Activated T-cell treated with anti-CD3 and anti-CD28 coated beads, Interleukin-2, amount 50 U/mL, for 24 hours (primary cell): Measurements from ENCODE around the gene AGAP1.

Experiments
- DNase-seq: peaks from one replicate; pipeline ENCODE4 v3.0.0-alpha.2; 2020
- H3K27ac Mint-ChIP-seq: 2 replicates; pipeline ENCODE4 v1.8.0; 2020; ENCODE audit warnings: mild to moderate bottlenecking, mixed read lengths
- H3K27me3 Mint-ChIP-seq: 2 replicates; pipeline ENCODE4 v1.8.0; 2020; ENCODE audit warnings: mixed read lengths
- H3K36me3 Mint-ChIP-seq: 2 replicates; pipeline ENCODE4 v1.8.0; 2020; ENCODE audit warnings: low read depth, mixed read lengths
- H3K4me1 Mint-ChIP-seq: 2 replicates; pipeline ENCODE4 v1.8.0; 2020; ENCODE audit warnings: low read depth, mixed read lengths
- H3K4me3 Mint-ChIP-seq: 2 replicates; pipeline ENCODE4 v1.8.0; 2020; ENCODE audit warnings: mild to moderate bottlenecking, moderate library complexity, mixed read lengths
- H3K9me3 Mint-ChIP-seq: 2 replicates; pipeline ENCODE4 v1.8.0; 2020; ENCODE audit warnings: mixed read lengths

AGAP1 gene

DNA sequence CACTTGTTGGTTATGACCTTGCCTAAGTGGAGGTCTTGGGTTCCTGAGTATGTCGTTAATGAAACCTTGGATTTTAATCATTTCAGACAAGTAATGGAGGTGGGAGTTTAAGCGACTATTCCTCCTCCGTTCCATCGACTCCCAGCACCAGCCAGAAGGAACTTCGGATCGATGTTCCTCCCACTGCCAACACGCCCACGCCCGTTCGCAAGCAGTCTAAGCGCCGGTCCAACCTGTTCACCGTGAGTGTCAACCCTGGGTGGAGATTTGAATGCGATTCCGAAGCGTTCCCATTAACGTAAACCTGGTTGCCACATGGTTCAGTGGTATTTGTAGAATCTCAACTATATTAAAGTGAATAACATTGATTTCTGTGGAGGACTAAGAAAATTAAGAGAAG, 305.4 kb downstream of the AGAP1 start:
- no peaks in the 10 kb centered on the region for H3K36me3 Mint-ChIP-seq
- no peaks in the 10 kb centered on the region for H3K4me1 Mint-ChIP-seq
- no peaks in the 10 kb centered on the region for H3K9me3 Mint-ChIP-seq
- H3K4me3 Mint-ChIP-seq: no peak overlapping the region
- H3K27ac Mint-ChIP-seq: no peak overlapping the region
- DNase-seq: no peak
- peaks cover 22% of the 10 kb centered on the region for H3K27me3 Mint-ChIP-seq

DNA sequence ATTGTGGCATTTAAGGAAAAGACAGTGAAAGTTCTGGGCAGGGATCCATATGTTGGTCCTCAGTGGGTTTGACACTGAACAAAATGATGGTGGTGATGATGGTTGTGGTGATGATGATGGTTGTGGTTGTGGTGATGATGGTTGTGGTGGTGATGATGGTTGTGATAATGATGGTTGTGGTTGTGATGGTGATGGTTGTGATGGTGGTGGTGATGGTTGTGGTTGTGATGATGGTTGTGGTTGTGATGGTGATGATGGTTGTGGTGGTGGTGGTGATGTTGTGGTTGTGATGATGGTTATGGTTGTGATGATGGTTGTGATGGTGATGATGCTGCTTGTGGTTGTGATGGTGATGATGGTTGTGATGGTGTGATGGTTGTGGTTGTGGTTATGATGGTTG, 308.7 kb downstream of the AGAP1 start:
- H3K4me1 Mint-ChIP-seq: no peaks in the 10 kb centered on the region
- DNase-seq: no peak
- H3K27me3 Mint-ChIP-seq: peaks cover 17% of the 10 kb centered on the region
- H3K27ac Mint-ChIP-seq: no peak overlapping the region
- no peaks in the 10 kb centered on the region for H3K9me3 Mint-ChIP-seq
- H3K4me3 Mint-ChIP-seq: no peak overlapping the region
- no peaks in the 10 kb centered on the region for H3K36me3 Mint-ChIP-seq

DNA sequence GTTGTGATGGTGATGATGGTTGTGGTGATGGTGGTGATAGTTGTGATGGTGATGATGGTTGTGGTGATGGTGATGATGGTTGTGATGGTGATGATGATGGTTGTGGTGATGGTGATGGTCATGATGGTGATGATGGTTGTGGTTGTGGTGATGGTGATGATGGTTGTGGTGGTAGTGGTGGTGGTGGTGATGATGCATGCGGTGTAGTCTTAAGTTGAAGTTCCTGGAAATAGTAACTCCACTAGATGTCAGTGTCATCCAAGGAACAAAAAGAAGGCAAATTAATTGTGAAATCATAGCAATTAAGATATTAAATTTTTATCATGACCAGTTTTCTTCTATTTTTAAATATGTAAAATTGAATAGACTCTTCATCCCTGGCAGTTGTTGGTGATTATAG, 309.2 kb downstream of the AGAP1 start:
- Mint-ChIP-seq H3K4me1 (no peaks in the 10 kb centered on the region), H3K27me3 (peaks cover 16% of the 10 kb centered on the region), H3K27ac (no peak overlapping the region), H3K9me3 (no peaks in the 10 kb centered on the region), H3K4me3 (no peak overlapping the region), H3K36me3 (no peaks in the 10 kb centered on the region)
- DNase-seq: no peak

- Mint-ChIP-seq H3K4me1 (no peaks in the 10 kb centered on the region), H3K27ac (no peak overlapping the region), H3K4me3 (no peak overlapping the region), H3K9me3 (no peaks in the 10 kb centered on the region), H3K36me3 (no peaks in the 10 kb centered on the region), H3K27me3 (peaks cover 11% of the 10 kb centered on the region)
- DNase-seq: no peak
These were observed 310.8 kb downstream of the AGAP1 start for GRCh38 chr2:235804676-235805075.

DNA sequence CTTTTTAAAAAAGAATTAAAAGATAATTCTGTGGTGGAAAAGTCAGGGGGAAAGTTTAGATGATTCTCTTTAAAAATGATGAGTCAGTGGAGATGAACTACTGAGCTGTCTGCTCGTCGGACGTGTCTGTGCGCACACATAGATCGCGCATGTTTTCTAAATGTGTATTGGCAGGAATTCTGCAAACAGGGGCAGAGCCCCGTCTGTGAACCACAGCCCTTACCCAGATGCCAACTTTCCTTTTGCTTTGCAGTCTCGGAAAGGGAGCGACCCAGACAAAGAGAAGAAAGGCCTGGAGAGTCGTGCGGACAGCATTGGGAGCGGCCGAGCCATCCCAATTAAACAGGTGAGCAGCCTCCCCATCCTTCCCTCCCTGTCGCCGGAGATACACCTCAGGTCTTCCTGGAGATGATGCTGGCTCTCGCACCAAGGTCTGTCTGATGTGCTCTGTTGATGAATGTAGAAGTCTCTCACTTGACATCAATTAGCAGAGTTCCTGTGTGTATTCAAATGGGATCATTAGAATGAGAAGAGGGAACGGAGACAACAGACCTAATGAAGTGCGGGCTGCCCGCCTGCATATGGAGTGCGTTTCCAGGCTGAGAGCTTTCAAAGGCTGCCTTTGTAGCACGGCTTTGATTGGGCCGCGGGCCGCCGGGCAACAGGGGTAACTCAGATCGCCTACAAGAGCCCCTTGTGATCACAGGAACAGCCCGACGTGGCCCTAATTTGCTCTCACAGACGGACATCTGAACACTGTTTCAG, 313.3 kb downstream of the AGAP1 start:
- no peaks in the 10 kb centered on the region for H3K9me3 Mint-ChIP-seq
- H3K4me3 Mint-ChIP-seq: no peak overlapping the region
- no peak for DNase-seq
- H3K36me3 Mint-ChIP-seq: no peaks in the 10 kb centered on the region
- H3K4me1 Mint-ChIP-seq: no peaks in the 10 kb centered on the region
- H3K27ac Mint-ChIP-seq: no peak overlapping the region
- H3K27me3 Mint-ChIP-seq: peaks cover 7% of the 10 kb centered on the region

DNA sequence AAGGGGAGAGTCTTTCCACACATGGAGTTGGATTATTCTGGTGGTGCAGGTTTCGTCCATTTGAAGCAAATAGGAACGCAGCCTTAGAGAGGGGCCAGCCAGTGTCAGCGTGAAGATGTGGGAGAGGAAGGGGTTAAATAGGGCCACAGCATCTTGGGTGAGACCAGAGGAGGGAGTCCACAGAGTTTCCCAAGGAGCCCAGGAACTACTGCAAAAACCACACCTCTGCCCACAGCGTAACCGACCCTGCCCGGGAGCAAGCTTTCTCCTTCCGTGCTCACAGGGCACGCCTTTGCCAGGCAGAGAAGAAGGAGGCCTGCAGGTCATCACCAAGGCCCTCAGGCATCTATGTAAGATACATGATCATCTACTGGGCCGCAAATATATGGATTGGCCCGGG, 314.5 kb downstream of the AGAP1 start:
- DNase-seq: no peak
- Mint-ChIP-seq H3K27me3 (peaks cover 7% of the 10 kb centered on the region), H3K27ac (no peak overlapping the region), H3K4me3 (no peak overlapping the region), H3K4me1 (no peaks in the 10 kb centered on the region), H3K36me3 (no peaks in the 10 kb centered on the region), H3K9me3 (no peaks in the 10 kb centered on the region)

DNA sequence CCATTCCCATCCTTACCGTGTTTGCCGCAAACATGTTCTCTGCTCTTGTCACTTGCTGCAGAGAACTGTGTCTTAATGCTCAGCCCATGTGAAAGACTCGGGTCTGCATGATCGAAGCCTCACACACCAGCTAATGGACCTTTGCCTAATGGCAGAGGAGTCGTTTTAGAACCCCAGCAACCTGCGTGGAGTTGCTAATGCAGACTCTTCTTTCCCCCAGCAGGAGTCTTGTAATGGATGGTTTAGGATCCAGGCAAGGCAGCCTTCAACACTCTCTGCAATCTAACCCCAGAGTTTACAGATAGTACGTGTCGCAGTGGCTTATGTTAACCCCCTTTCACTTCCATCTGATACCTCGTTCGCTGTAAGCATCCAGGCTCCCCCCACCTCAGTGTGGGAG, 316.4 kb downstream of the AGAP1 start:
- Mint-ChIP-seq H3K27ac (no peak overlapping the region), H3K9me3 (no peaks in the 10 kb centered on the region), H3K4me1 (no peaks in the 10 kb centered on the region), H3K36me3 (no peaks in the 10 kb centered on the region), H3K27me3 (no peaks in the 10 kb centered on the region), H3K4me3 (no peak overlapping the region)
- no peak for DNase-seq

DNA sequence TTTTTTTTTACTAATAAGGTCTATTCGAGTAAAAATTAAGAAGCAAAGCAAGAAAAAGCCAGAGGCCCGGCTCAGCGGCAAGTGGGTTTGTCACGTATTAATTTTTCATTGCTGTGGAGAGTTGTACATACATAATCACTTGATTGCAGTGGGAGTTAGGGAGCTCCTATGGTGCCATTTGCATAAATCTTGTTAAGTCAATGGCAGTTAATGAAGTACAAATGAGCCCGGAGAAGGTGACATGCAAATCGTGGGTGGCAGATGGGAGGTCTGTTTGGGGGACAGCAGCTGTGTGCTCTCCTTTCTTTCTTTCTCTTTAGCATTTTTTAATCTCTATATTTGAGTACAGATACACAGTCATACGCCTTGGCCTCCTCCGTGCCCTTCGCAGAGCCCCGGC, 317.0 kb downstream of the AGAP1 start:
- no peaks in the 10 kb centered on the region for H3K9me3 Mint-ChIP-seq
- H3K27me3 Mint-ChIP-seq: no peaks in the 10 kb centered on the region
- no peak for DNase-seq
- H3K27ac Mint-ChIP-seq: no peak overlapping the region
- no peaks in the 10 kb centered on the region for H3K36me3 Mint-ChIP-seq
- H3K4me3 Mint-ChIP-seq: no peak overlapping the region
- no peaks in the 10 kb centered on the region for H3K4me1 Mint-ChIP-seq

- H3K36me3 Mint-ChIP-seq: no peaks in the 10 kb centered on the region
- no peak overlapping the region for H3K27ac Mint-ChIP-seq
- no peak for DNase-seq
- no peaks in the 10 kb centered on the region for H3K4me1 Mint-ChIP-seq
- no peak overlapping the region for H3K4me3 Mint-ChIP-seq
- no peaks in the 10 kb centered on the region for H3K9me3 Mint-ChIP-seq
- H3K27me3 Mint-ChIP-seq: no peaks in the 10 kb centered on the region
These were observed 317.8 kb downstream of the AGAP1 start for GRCh38 chr2:235811446-235812184.

DNA sequence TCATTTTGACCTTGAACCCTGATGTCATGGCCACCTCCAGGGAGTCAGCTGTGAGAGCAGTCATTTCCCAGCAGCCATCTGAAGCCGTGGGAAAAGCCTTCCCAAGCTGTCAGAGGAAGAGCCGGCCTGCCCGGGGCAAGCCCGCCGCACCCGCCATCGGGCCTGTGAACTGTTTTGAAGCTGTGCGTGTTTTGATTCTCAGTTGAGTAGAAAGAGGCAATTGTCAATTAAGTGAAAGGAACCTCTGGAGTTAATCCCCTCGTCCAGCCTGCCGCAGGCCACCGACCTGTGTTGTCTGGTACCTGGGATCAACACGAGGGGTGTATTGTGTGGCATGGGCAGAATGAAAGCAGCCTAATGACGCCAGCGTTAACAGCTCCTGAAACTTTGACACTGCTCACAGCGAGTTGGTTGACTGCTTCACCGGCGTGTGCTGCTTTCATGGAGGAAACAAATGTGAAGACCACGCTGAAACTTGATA, 318.4 kb downstream of the AGAP1 start:
- Mint-ChIP-seq H3K27ac (no peak overlapping the region), H3K27me3 (no peaks in the 10 kb centered on the region), H3K36me3 (no peaks in the 10 kb centered on the region), H3K4me1 (no peaks in the 10 kb centered on the region), H3K4me3 (no peak overlapping the region), H3K9me3 (no peaks in the 10 kb centered on the region)
- DNase-seq: no peak

DNA sequence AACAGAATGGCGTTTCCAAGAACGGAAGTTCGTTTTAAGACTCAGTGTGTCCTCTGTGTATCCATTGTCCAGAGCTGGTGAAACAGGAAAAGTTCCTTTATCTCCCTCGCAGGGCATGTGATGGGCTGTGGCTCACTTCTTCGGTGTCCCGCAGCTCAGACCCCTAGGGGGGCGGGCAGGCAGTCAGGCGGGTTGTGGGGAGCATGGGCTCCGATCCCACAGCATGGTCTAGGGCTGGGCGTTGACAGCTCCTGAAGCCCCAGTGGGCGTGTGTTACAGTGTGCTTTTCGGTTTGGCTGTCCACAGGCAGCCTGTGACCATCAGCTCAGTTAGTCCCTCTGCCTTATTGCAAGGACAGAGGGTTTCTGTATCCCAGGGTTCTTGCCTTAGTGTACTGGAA, 319.6 kb downstream of the AGAP1 start:
- Mint-ChIP-seq H3K27ac (no peak overlapping the region), H3K4me3 (no peak overlapping the region), H3K27me3 (no peaks in the 10 kb centered on the region), H3K36me3 (no peaks in the 10 kb centered on the region), H3K9me3 (no peaks in the 10 kb centered on the region), H3K4me1 (no peaks in the 10 kb centered on the region)
- no peak for DNase-seq

DNA sequence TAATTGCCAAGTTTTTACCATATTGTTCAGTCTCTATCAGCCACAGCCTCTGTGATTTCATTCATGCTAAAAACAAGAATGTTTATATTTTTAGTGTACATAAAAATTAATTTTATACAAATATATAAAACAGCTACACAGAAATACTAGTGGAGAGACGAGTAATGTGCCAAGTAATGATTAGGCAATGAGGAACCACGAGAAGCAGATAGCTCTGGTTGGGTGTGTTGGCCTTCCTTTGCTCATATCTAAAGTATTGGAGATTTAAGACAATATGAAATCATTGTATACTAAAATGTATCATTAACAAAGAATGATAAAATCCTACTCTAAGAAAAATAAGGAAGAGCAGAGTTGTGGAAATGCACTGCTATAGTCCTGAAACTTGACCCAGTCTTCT, 326.7 kb downstream of the AGAP1 start:
- DNase-seq: no peak
- Mint-ChIP-seq H3K27ac (no peak overlapping the region), H3K4me1 (no peaks in the 10 kb centered on the region), H3K4me3 (no peak overlapping the region), H3K27me3 (no peaks in the 10 kb centered on the region), H3K36me3 (no peaks in the 10 kb centered on the region), H3K9me3 (peaks cover 4% of the 10 kb centered on the region)

DNA sequence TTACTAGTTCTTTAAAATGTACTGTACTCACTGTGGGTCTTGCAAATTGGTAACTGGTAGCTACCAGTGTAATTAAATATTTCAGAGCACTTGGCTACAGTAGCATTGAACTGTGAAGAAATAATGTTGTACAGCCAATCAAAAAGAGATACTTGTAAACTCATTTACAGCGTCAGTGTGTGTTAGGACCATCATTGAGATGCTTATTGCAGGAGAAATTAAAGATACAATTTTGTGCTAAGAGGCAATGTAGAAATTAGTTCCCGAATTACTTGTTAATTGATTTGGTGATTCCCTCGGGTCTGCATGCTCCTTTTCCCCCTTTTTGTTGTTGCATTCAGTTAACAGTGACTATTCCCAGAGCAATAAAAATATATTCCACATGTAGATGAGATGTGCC, 330.5 kb downstream of the AGAP1 start:
- H3K4me1 Mint-ChIP-seq: no peaks in the 10 kb centered on the region
- H3K36me3 Mint-ChIP-seq: no peaks in the 10 kb centered on the region
- DNase-seq: no peak
- no peak overlapping the region for H3K27ac Mint-ChIP-seq
- no peaks in the 10 kb centered on the region for H3K27me3 Mint-ChIP-seq
- H3K9me3 Mint-ChIP-seq: peaks cover 4% of the 10 kb centered on the region
- H3K4me3 Mint-ChIP-seq: no peak overlapping the region

GRCh38 chr2:235825946-235826345, 332.1 kb downstream of the AGAP1 start:
- DNase-seq: no peak
- H3K36me3 Mint-ChIP-seq: no peaks in the 10 kb centered on the region
- H3K4me3 Mint-ChIP-seq: no peak overlapping the region
- H3K9me3 Mint-ChIP-seq: peaks cover 4% of the 10 kb centered on the region
- no peaks in the 10 kb centered on the region for H3K4me1 Mint-ChIP-seq
- no peaks in the 10 kb centered on the region for H3K27me3 Mint-ChIP-seq
- no peak overlapping the region for H3K27ac Mint-ChIP-seq

GRCh38 chr2:235826826-235827225, 333.0 kb downstream of the AGAP1 start:
- no peaks in the 10 kb centered on the region for H3K4me1 Mint-ChIP-seq
- H3K9me3 Mint-ChIP-seq: peaks cover 4% of the 10 kb centered on the region
- H3K36me3 Mint-ChIP-seq: no peaks in the 10 kb centered on the region
- no peaks in the 10 kb centered on the region for H3K27me3 Mint-ChIP-seq
- no peak overlapping the region for H3K27ac Mint-ChIP-seq
- DNase-seq: no peak
- no peak overlapping the region for H3K4me3 Mint-ChIP-seq
